ENCODE results near the gene REC8. TPM values are rescaled to one million over a fixed set of nuclear protein-coding genes. Genes with fewer than 3 reads are reported as not detected.

The REC8 gene
- total and polyA plus RNA-seq, 2 of the 13 experiments (the other 11 are each of a cell fraction or from before 2014, with no cell fraction given) = 3.4 to 14.7 TPM

- TF ChIP-seq AKNA (CRISPR knock-in tag; IDR thresholded peaks at IDR 0.05; ENCODE audit: borderline replicate concordance) (peak; percentile 88; the same call in 1 of the 2 replicates), PCBP2 (optimal IDR thresholded peaks at IDR 0.05; ENCODE audit: low read depth, low read length, poor library complexity, severe bottlenecking) (no peak), RFXANK (CRISPR knock-in tag; IDR thresholded peaks at IDR 0.05) (peak; percentile 96), ZNF589 (CRISPR knock-in tag; conservative IDR thresholded peaks at IDR 0.05) (no peak), MNT (IDR thresholded peaks at IDR 0.05) (peak; percentile 93), MED13 (CRISPR knock-in tag; IDR thresholded peaks at IDR 0.05) (peak; percentile 95), ZFP62 (CRISPR knock-in tag; IDR thresholded peaks at IDR 0.05) (peak; percentile 98), THRA (CRISPR knock-in tag; IDR thresholded peaks at IDR 0.05; ENCODE audit: borderline replicate concordance) (peak; percentile 87), ZNF792 (CRISPR knock-in tag; IDR thresholded peaks at IDR 0.05) (peak; percentile 99), KMT2B (CRISPR knock-in tag; IDR thresholded peaks at IDR 0.05) (no peak; the same call in 1 of the 2 replicates), ZNF709 (CRISPR knock-in tag; IDR thresholded peaks at IDR 0.05) (no peak), PAX8 (CRISPR knock-in tag; IDR thresholded peaks at IDR 0.05; ENCODE audit: borderline replicate concordance) (peak; percentile 95; the same call in 1 of the 2 replicates), ZNF766 (CRISPR knock-in tag; IDR thresholded peaks at IDR 0.05; ENCODE audit: borderline replicate concordance) (peak; percentile 95; the same call in 1 of the 2 replicates), ZNF367 (CRISPR knock-in tag; IDR thresholded peaks at IDR 0.05; ENCODE audit: borderline replicate concordance) (no peak; the same call in 1 of the 2 replicates), ZNF547 (CRISPR knock-in tag; IDR thresholded peaks at IDR 0.05) (peak; percentile 95; the same call in 1 of the 2 replicates), ZNF224 (CRISPR knock-in tag; IDR thresholded peaks at IDR 0.05) (no peak), ZNF776 (CRISPR knock-in tag; IDR thresholded peaks at IDR 0.05) (peak; percentile 81; the same call in 1 of the 2 replicates), PAF1 (CRISPR knock-in tag; IDR thresholded peaks at IDR 0.05) (no peak; the same call in 1 of the 2 replicates), ZNF234 (CRISPR knock-in tag; conservative IDR thresholded peaks at IDR 0.05) (no peak), HDAC2 (CRISPR knock-in tag; IDR thresholded peaks at IDR 0.05) (0 out of 2 replicates have a peak, but pooled peaks have one; percentile 95), ZNF430 (CRISPR knock-in tag; IDR thresholded peaks at IDR 0.05) (no peak), CREBL2 (CRISPR knock-in tag; IDR thresholded peaks at IDR 0.05; ENCODE audit: borderline replicate concordance) (peak; percentile 90; the same call in 1 of the 2 replicates), NR2C2 (CRISPR knock-in tag; IDR thresholded peaks at IDR 0.05; ENCODE audit: borderline replicate concordance) (peak; percentile 83)
Measured at GRCh38 chr14:24141097-24141880, 30.6 kb upstream of the REC8 start, which contains the start of gene EMC9 (continued).

All from HepG2 (cell line).